HL-60 (cell line): ENCODE results near the gene BAG2.

Experiments used
- GABPA ChIP-seq: IDR thresholded peaks from 2 replicates; pipeline ENCODE4 v1.6.1; 2012; ENCODE audit warnings: low read depth
- POLR2AphosphoS5 ChIP-seq: IDR thresholded peaks from 2 replicates; pipeline ENCODE4 v1.6.1; 2012; ENCODE audit warnings: low read depth
- TF ChIP-seq, protein P1 (sequence below): IDR thresholded peaks from one replicate; pipeline ENCODE4 v1.5.1; 2011; ENCODE audit warnings: low read length, control low read depth, inconsistent platforms; ENCODE audit not compliant: insufficient read depth
- TF ChIP-seq, protein P2 (sequence below): IDR thresholded peaks from 2 replicates; pipeline ENCODE4 v1.6.1; 2012; ENCODE audit warnings: low read depth; ENCODE audit not compliant: insufficient replicate concordance

DNA sequence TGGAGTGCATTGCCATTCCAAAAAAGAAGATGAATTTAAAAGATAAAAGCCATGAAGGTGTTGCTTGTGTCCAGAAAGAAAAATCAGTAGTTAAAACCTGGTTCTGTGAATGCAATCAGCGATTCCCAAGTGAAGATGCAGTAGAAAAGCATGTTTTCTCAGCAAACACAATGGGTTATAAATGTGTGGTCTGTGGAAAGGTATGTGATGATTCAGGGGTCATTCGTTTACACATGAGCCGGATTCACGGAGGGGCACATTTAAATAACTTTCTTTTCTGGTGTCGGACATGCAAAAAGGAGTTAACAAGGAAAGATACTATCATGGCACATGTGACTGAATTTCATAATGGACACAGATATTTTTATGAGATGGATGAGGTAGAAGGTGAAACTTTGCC, 24.7 kb upstream of the BAG2 start:
- TF ChIP-seq POLR2AphosphoS5 (no peak), GABPA (no peak)
- TF ChIP-seq, protein P1, sequence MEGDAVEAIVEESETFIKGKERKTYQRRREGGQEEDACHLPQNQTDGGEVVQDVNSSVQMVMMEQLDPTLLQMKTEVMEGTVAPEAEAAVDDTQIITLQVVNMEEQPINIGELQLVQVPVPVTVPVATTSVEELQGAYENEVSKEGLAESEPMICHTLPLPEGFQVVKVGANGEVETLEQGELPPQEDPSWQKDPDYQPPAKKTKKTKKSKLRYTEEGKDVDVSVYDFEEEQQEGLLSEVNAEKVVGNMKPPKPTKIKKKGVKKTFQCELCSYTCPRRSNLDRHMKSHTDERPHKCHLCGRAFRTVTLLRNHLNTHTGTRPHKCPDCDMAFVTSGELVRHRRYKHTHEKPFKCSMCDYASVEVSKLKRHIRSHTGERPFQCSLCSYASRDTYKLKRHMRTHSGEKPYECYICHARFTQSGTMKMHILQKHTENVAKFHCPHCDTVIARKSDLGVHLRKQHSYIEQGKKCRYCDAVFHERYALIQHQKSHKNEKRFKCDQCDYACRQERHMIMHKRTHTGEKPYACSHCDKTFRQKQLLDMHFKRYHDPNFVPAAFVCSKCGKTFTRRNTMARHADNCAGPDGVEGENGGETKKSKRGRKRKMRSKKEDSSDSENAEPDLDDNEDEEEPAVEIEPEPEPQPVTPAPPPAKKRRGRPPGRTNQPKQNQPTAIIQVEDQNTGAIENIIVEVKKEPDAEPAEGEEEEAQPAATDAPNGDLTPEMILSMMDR, result no peak
- TF ChIP-seq, protein P2, sequence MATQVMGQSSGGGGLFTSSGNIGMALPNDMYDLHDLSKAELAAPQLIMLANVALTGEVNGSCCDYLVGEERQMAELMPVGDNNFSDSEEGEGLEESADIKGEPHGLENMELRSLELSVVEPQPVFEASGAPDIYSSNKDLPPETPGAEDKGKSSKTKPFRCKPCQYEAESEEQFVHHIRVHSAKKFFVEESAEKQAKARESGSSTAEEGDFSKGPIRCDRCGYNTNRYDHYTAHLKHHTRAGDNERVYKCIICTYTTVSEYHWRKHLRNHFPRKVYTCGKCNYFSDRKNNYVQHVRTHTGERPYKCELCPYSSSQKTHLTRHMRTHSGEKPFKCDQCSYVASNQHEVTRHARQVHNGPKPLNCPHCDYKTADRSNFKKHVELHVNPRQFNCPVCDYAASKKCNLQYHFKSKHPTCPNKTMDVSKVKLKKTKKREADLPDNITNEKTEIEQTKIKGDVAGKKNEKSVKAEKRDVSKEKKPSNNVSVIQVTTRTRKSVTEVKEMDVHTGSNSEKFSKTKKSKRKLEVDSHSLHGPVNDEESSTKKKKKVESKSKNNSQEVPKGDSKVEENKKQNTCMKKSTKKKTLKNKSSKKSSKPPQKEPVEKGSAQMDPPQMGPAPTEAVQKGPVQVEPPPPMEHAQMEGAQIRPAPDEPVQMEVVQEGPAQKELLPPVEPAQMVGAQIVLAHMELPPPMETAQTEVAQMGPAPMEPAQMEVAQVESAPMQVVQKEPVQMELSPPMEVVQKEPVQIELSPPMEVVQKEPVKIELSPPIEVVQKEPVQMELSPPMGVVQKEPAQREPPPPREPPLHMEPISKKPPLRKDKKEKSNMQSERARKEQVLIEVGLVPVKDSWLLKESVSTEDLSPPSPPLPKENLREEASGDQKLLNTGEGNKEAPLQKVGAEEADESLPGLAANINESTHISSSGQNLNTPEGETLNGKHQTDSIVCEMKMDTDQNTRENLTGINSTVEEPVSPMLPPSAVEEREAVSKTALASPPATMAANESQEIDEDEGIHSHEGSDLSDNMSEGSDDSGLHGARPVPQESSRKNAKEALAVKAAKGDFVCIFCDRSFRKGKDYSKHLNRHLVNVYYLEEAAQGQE, result no peak
